HG03354 (cell line): ENCODE measurements around the gene LRATD1.
"Not testable (repeated sequence)": the region's sequence is repeated elsewhere in the genome, so short reads cannot be mapped to it uniquely, and the experiment has no call there.

ENCODE experiments used
- ATAC-seq: cut with Tn5 transposase; IDR thresholded peaks from one replicate; pipeline ENCODE4 v1.9.1; 2021; ENCODE audit warnings: mild to moderate bottlenecking; ENCODE audit not compliant: unreplicated experiment, poor library complexity, severe bottlenecking

Gene LRATD1

GRCh38 chr2:14632133-14632936 is at the start of gene LRATD1:
Gene LRATD1, plus strand, starts transcription at chr2:14632717. Its CDS starts 1,263 bp downstream, at chr2:14633980.
- ATAC-seq = no peak

GRCh38 chr2:14583059-14583458 is 49.5 kb upstream of the LRATD1 start:
- no peak for ATAC-seq

GRCh38 chr2:14583802-14584201 is 48.7 kb upstream of the LRATD1 start:
- ATAC-seq = no peak

- ATAC-seq = no peak
Observed at GRCh38 chr2:14587119-14587518, 45.4 kb upstream of the LRATD1 start.

GRCh38 chr2:14601156-14601770 is 31.3 kb upstream of the LRATD1 start:
- ATAC-seq = no peak

- no peak for ATAC-seq
Observed at GRCh38 chr2:14602309-14602708, 30.2 kb upstream of the LRATD1 start.

- ATAC-seq = no peak
Observed at GRCh38 chr2:14603676-14604075, 28.8 kb upstream of the LRATD1 start.

GRCh38 chr2:14608245-14608644 is 24.3 kb upstream of the LRATD1 start:
- ATAC-seq = no peak

GRCh38 chr2:14614017-14614416 is 18.5 kb upstream of the LRATD1 start:
- ATAC-seq = no peak

- ATAC-seq = no peak
Observed at GRCh38 chr2:14615121-14615520, 17.4 kb upstream of the LRATD1 start.

- no peak for ATAC-seq
Observed at GRCh38 chr2:14615760-14616159, 16.8 kb upstream of the LRATD1 start.

GRCh38 chr2:14616342-14616741 is 16.2 kb upstream of the LRATD1 start:
- no peak for ATAC-seq

- ATAC-seq = no peak
Observed at GRCh38 chr2:14616950-14617349, 15.6 kb upstream of the LRATD1 start.

GRCh38 chr2:14619441-14619840 is 13.1 kb upstream of the LRATD1 start:
- no peak for ATAC-seq

- ATAC-seq = no peak
Observed at GRCh38 chr2:14621114-14621513, 11.4 kb upstream of the LRATD1 start.

- ATAC-seq = no peak
Observed at GRCh38 chr2:14621906-14622549, 10.5 kb upstream of the LRATD1 start.

- not testable (repeated sequence) for ATAC-seq
Observed at GRCh38 chr2:14622550-14622939, 10.0 kb upstream of the LRATD1 start.

- no peak for ATAC-seq
Observed at GRCh38 chr2:14623237-14623636, 9.3 kb upstream of the LRATD1 start.

- no peak for ATAC-seq
Observed at GRCh38 chr2:14626873-14627272, 5.6 kb upstream of the LRATD1 start.

- no peak for ATAC-seq
Observed at GRCh38 chr2:14628901-14629300, 3.6 kb upstream of the LRATD1 start.
